A673 (cell line): ENCODE measurements around the gene CELSR1. TPM values are rescaled to one million over a fixed set of nuclear protein-coding genes. Genes with fewer than 3 reads are reported as not detected.

Experiments used
- BruUV-seq: library from RNA; stranded (reverse); fragments of 400-500 nt; replicated peaks from 2 replicates; lab custom pipeline; 2021; lab: Mats Ljungman, UMichigan
- CTCF ChIA-PET: fragments of 300-600 bp; sonication (Branson Sonifier 250); formaldehyde crosslinking; loops from one replicate; lab custom pipeline; 2022; ENCODE audit warnings: antibody characterized with exemption; lab: Charles Lee
- POLR2A ChIA-PET: fragments of 300-600 bp; sonication (Branson Sonifier 250); formaldehyde crosslinking; loops from one replicate; lab custom pipeline; 2022; ENCODE audit warnings: antibody characterized with exemption; ENCODE audit not compliant: low non-redundant PET; lab: Charles Lee
- DNase-seq: peaks from one replicate; pipeline ENCODE4 v3.0.0-alpha.2; 2015; ENCODE audit warnings: low spot score
- H3K27ac ChIP-seq: fragments of 200-600 bp; sonication (generic); 2 replicates; pipeline ENCODE4 v1.5.1; 2016; ENCODE audit warnings: mixed run types, low read depth, mild to moderate bottlenecking, mixed read lengths, antibody characterized with exemption, low read length; ENCODE audit not compliant: poor library complexity, severe bottlenecking
- H3K27me3 ChIP-seq: fragments of 200-600 bp; sonication (generic); replicated peaks from 2 replicates; pipeline ENCODE4 v1.6.1; 2017; ENCODE audit warnings: mixed run types, low read depth, mild to moderate bottlenecking, mixed read lengths, antibody characterized with exemption, low read length; ENCODE audit not compliant: insufficient read depth, poor library complexity
- H3K36me3 ChIP-seq: fragments of 200-600 bp; sonication (generic); 2 replicates; pipeline ENCODE4 v1.6.1; 2016; ENCODE audit warnings: mixed run types, mild to moderate bottlenecking, mixed read lengths, antibody characterized with exemption, low read length; ENCODE audit not compliant: insufficient read depth, poor library complexity, severe bottlenecking
- H3K4me1 ChIP-seq: fragments of 200-600 bp; sonication (generic); 2 replicates; pipeline ENCODE4 v1.6.1; 2017; ENCODE audit warnings: mixed run types, mild to moderate bottlenecking, mixed read lengths, antibody characterized with exemption, low read length; ENCODE audit not compliant: insufficient read depth, poor library complexity, severe bottlenecking
- H3K4me3 ChIP-seq: fragments of 200-600 bp; sonication (generic); 2 replicates; pipeline ENCODE4 v1.5.1; 2016; ENCODE audit warnings: low read depth, mixed run types, mild to moderate bottlenecking, mixed read lengths, low read length; ENCODE audit not compliant: poor library complexity, severe bottlenecking
- H3K9me3 ChIP-seq: fragments of 200-600 bp; sonication (generic); 2 replicates; pipeline ENCODE4 v1.6.1; 2016; ENCODE audit warnings: mixed run types, low read depth, mild to moderate bottlenecking, mixed read lengths, antibody characterized with exemption, low read length; ENCODE audit not compliant: poor library complexity, severe bottlenecking
- CTCF ChIP-seq: fragments of 300-800, 200-600 bp; sonication (generic); conservative IDR thresholded peaks from 2 replicates; pipeline ENCODE4 v1.5.1; 2017; ENCODE audit warnings: low read depth, mild to moderate bottlenecking, antibody characterized with exemption, low read length, moderate library complexity, mixed read lengths
- EZH2 ChIP-seq: fragments of 200-600 bp; sonication (generic); IDR thresholded peaks from 2 replicates; pipeline ENCODE4 v1.6.1; 2017; ENCODE audit warnings: borderline replicate concordance, low read depth, mild to moderate bottlenecking, mixed read lengths, antibody characterized with exemption, low read length; ENCODE audit not compliant: poor library complexity, severe bottlenecking
- intact Hi-C: fragments of 100-400 bp; cut with micrococcal nuclease; formaldehyde crosslinking; loops from one replicate; pipeline ENCODE4 v1.10.0; 2022; ENCODE audit not compliant: unreplicated experiment
- total RNA-seq: library from RNA; stranded (reverse); gene quantifications from 2 replicates; pipeline ENCODE4 v1.2.3, GENCODE V29; 2021

CELSR1 gene
- total RNA-seq, 1 experiment from 2014 or later = 2.3 TPM

GRCh38 chr22:46428171-46428570 lies 109.2 kb downstream of the CELSR1 start:
- Histone ChIP-seq H3K4me1 (no peaks in the 10 kb centered on the region), H3K27me3 (no peaks in the 10 kb centered on the region), H3K27ac (no peak overlapping the region), H3K4me3 (no peak overlapping the region), H3K9me3 (no peaks in the 10 kb centered on the region), H3K36me3 (no peaks in the 10 kb centered on the region)
- no TSS peak for BruUV-seq
- CTCF ChIA-PET = no interaction called here
- DNase-seq = no peak
- POLR2A ChIA-PET = no interaction called here
- TF ChIP-seq CTCF = no peak
- no peak for TF ChIP-seq EZH2
- intact Hi-C loops = no loop called here

GRCh38 chr22:46425016-46425415 lies 112.4 kb downstream of the CELSR1 start:
- TF ChIP-seq CTCF (no peak), EZH2 (no peak)
- DNase-seq = no peak
- no peaks in the 10 kb centered on the region for H3K27me3 ChIP-seq
- no peak overlapping the region for H3K27ac ChIP-seq
- H3K4me1 ChIP-seq = no peaks in the 10 kb centered on the region
- H3K4me3 ChIP-seq = no peak overlapping the region
- ChIA-PET POLR2A (no interaction called here), CTCF (no interaction called here)
- no peaks in the 10 kb centered on the region for H3K9me3 ChIP-seq
- intact Hi-C loops = no loop called here
- no TSS peak for BruUV-seq
- no peaks in the 10 kb centered on the region for H3K36me3 ChIP-seq

GRCh38 chr22:46424496-46424895 lies 112.9 kb downstream of the CELSR1 start:
- Histone ChIP-seq H3K4me1 (no peaks in the 10 kb centered on the region), H3K36me3 (no peaks in the 10 kb centered on the region), H3K4me3 (no peak overlapping the region), H3K9me3 (no peaks in the 10 kb centered on the region), H3K27ac (no peak overlapping the region), H3K27me3 (no peaks in the 10 kb centered on the region)
- no TSS peak for BruUV-seq
- TF ChIP-seq EZH2 (no peak), CTCF (no peak)
- DNase-seq = no peak
- POLR2A ChIA-PET = no interaction called here
- CTCF ChIA-PET = no interaction called here
- intact Hi-C loops = no loop called here
